Activated CD8-positive, alpha-beta T cell treated with anti-CD3 and anti-CD28 coated beads for 36 hours (primary cell): ENCODE data around the gene MPZL2. TPM values are rescaled to one million over a fixed set of nuclear protein-coding genes. Genes with fewer than 3 reads are reported as not detected.

Experiments
- ATAC-seq: fragments of 200-7000 bp; cut with Tn5 transposase; one replicate; pipeline ENCODE4 v1.10.0; 2021; ENCODE audit warnings: mild to moderate bottlenecking, moderate library complexity
- CTCF ChIA-PET: fragments of 350-600 bp; sonication (Branson Sonifier 250); formaldehyde crosslinking; loops from one replicate; lab custom pipeline; 2021; ENCODE audit warnings: antibody characterized with exemption; lab: Charles Lee
- POLR2A ChIA-PET: fragments of 350-600 bp; sonication (Branson Sonifier 250); formaldehyde crosslinking; loops from one replicate; lab custom pipeline; 2021; ENCODE audit warnings: antibody characterized with exemption; lab: Charles Lee
- DNase-seq: peaks from one replicate; pipeline ENCODE4 v3.0.0-alpha.2; 2020
- H3K27ac Mint-ChIP-seq: one replicate; pipeline ENCODE4 v1.8.0; 2021; ENCODE audit warnings: mild to moderate bottlenecking, mixed read lengths
- H3K27me3 Mint-ChIP-seq: one replicate; pipeline ENCODE4 v1.8.0; 2021; ENCODE audit warnings: mixed read lengths
- H3K36me3 Mint-ChIP-seq: one replicate; pipeline ENCODE4 v1.8.0; 2021; ENCODE audit warnings: low read depth, mixed read lengths
- H3K4me1 Mint-ChIP-seq: one replicate; pipeline ENCODE4 v1.8.0; 2021; ENCODE audit warnings: low read depth, mixed read lengths
- H3K4me3 Mint-ChIP-seq: one replicate; pipeline ENCODE4 v1.8.0; 2021; ENCODE audit warnings: mild to moderate bottlenecking, moderate library complexity, mixed read lengths
- H3K9me3 Mint-ChIP-seq: one replicate; pipeline ENCODE4 v1.8.0; 2021; ENCODE audit warnings: mixed read lengths
- intact Hi-C: fragments of 100-400 bp; cut with micrococcal nuclease; formaldehyde crosslinking; loops from one replicate; pipeline ENCODE4 v1.10.0; 2022
- total RNA-seq, 2 experiments: library from RNA; stranded (reverse); gene quantifications; one replicate each; pipeline ENCODE4 v1.2.3, GENCODE V29; 2021
- TF ChIP-seq, protein P1 (sequence below): fragments of 200-600 bp; IDR thresholded peaks from one replicate; pipeline ENCODE4 v1.8.0; 2022; ENCODE audit warnings: antibody characterized with exemption, mild to moderate bottlenecking

MPZL2 gene
- total RNA-seq, 2 experiments from 2014 or later: 26.2 to 31.0 TPM

- TF ChIP-seq, protein P1, sequence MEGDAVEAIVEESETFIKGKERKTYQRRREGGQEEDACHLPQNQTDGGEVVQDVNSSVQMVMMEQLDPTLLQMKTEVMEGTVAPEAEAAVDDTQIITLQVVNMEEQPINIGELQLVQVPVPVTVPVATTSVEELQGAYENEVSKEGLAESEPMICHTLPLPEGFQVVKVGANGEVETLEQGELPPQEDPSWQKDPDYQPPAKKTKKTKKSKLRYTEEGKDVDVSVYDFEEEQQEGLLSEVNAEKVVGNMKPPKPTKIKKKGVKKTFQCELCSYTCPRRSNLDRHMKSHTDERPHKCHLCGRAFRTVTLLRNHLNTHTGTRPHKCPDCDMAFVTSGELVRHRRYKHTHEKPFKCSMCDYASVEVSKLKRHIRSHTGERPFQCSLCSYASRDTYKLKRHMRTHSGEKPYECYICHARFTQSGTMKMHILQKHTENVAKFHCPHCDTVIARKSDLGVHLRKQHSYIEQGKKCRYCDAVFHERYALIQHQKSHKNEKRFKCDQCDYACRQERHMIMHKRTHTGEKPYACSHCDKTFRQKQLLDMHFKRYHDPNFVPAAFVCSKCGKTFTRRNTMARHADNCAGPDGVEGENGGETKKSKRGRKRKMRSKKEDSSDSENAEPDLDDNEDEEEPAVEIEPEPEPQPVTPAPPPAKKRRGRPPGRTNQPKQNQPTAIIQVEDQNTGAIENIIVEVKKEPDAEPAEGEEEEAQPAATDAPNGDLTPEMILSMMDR: no peak
- Mint-ChIP-seq H3K9me3 (peaks cover 3% of the 10 kb centered on the region), H3K27ac (peak overlapping the region; percentile 100), H3K36me3 (peaks cover 81% of the 10 kb centered on the region), H3K4me1 (peaks cover 64% of the 10 kb centered on the region), H3K4me3 (peak overlapping the region; percentile 96), H3K27me3 (no peaks in the 10 kb centered on the region)
- ChIA-PET POLR2A (interaction anchor here (1.3 to 19.8 kb wide), 10 partner anchors 10 to 405 kb away, joined by 3 to 364 read pairs (median 44); partner anchors contain the start of genes CD3D, CD3E and MPZL3), CTCF (interaction anchor here (0.7 to 10.2 kb wide), 4 partner anchors 17 to 20 kb away, joined by 3 to 100 read pairs (median 4); no protein-coding TSS in a partner anchor)
- intact Hi-C loops: loop anchor here (5.0 kb wide), 3 partner anchors 33 to 123 kb away; partner anchors contain the start of genes CD3D, CD3G and MPZL3
- ATAC-seq: no peak
- DNase-seq: no peak
Measured at GRCh38 chr11:118219732-118220131, 44.4 kb downstream of the MPZL2 start.

- no peaks in the 10 kb centered on the region for H3K27me3 Mint-ChIP-seq
- no peak for ATAC-seq
- H3K9me3 Mint-ChIP-seq: peaks cover 3% of the 10 kb centered on the region
- H3K27ac Mint-ChIP-seq: peak overlapping the region; percentile 100
- POLR2A ChIA-PET: interaction anchor here (1.0 to 19.8 kb wide), 11 partner anchors 9 to 404 kb away, joined by 3 to 364 read pairs (median 27); partner anchors contain the start of genes CD3D, CD3E and MPZL3
- peaks cover 66% of the 10 kb centered on the region for H3K4me1 Mint-ChIP-seq
- H3K36me3 Mint-ChIP-seq: peaks cover 83% of the 10 kb centered on the region
- H3K4me3 Mint-ChIP-seq: peak overlapping the region; percentile 96
- TF ChIP-seq, protein P1: no peak
- no peak for DNase-seq
- CTCF ChIA-PET: interaction anchor here (1.0 to 10.2 kb wide), 4 partner anchors 17 to 33 kb away, joined by 3 to 100 read pairs (median 6); partner anchors contain the start of gene MPZL3
- intact Hi-C loops: loop anchor here (5.0 kb wide), 3 partner anchors 33 to 123 kb away; partner anchors contain the start of genes CD3D, CD3G and MPZL3
Measured at GRCh38 chr11:118219244-118219643, 44.9 kb downstream of the MPZL2 start.

- DNase-seq (peak; percentile 67), ATAC-seq (peak; percentile 62)
- Mint-ChIP-seq H3K4me3 (peak overlapping the region; percentile 96), H3K27me3 (no peaks in the 10 kb centered on the region), H3K4me1 (peaks cover 83% of the 10 kb centered on the region), H3K9me3 (peaks cover 3% of the 10 kb centered on the region), H3K36me3 (peaks cover 84% of the 10 kb centered on the region), H3K27ac (peak overlapping the region; percentile 100)
- TF ChIP-seq, protein P1: no peak
- ChIA-PET CTCF (interaction anchor here (1.0 to 10.2 kb wide), 7 partner anchors 9 to 77 kb away, joined by 3 to 100 read pairs (median 3); no protein-coding TSS in a partner anchor), POLR2A (interaction anchor here (0.6 to 19.8 kb wide), 18 partner anchors 6 to 129 kb away, joined by 3 to 364 read pairs (median 7); partner anchors contain the start of genes CD3E, JAML, MPZL2 and MPZL3)
- intact Hi-C loops: loop anchor here (1.0 to 5.0 kb wide), 4 partner anchors 16 to 125 kb away; partner anchors contain the start of genes CD3D, CD3G and MPZL3
Measured at GRCh38 chr11:118217575-118217974, 46.5 kb downstream of the MPZL2 start.

- ATAC-seq: peak; percentile 70
- ChIA-PET POLR2A (interaction anchor here (0.6 to 19.8 kb wide), 22 partner anchors 7 to 211 kb away, joined by 3 to 364 read pairs (median 4); partner anchors contain the start of genes CD3E, JAML, MPZL2 and MPZL3), CTCF (interaction anchor here (0.9 to 10.2 kb wide), 14 partner anchors 8 to 409 kb away, joined by 3 to 100 read pairs (median 4); partner anchors contain the start of genes JAML and MPZL2)
Measured at GRCh38 chr11:118216621-118217481, 47.2 kb downstream of the MPZL2 start.

More at GRCh38 chr11:118216621-118217481, 47.2 kb downstream of the MPZL2 start:
- peak; percentile 79 for DNase-seq
- Mint-ChIP-seq H3K27ac (peak overlapping the region; percentile 100), H3K27me3 (no peaks in the 10 kb centered on the region), H3K36me3 (peaks cover 84% of the 10 kb centered on the region), H3K4me3 (peak overlapping the region; percentile 96), H3K9me3 (peaks cover 3% of the 10 kb centered on the region), H3K4me1 (peaks cover 84% of the 10 kb centered on the region)
- intact Hi-C loops: loop anchor here (1.0 to 5.0 kb wide), 4 partner anchors 16 to 125 kb away; partner anchors contain the start of genes CD3D, CD3G and MPZL3
- TF ChIP-seq, protein P1: no peak
